ENCODE results near the gene ZNF592.
"Not testable (repeated sequence)": the region's sequence is repeated elsewhere in the genome, so short reads cannot be mapped to it uniquely, and the experiment has no call there.

The ZNF592 gene

DNA sequence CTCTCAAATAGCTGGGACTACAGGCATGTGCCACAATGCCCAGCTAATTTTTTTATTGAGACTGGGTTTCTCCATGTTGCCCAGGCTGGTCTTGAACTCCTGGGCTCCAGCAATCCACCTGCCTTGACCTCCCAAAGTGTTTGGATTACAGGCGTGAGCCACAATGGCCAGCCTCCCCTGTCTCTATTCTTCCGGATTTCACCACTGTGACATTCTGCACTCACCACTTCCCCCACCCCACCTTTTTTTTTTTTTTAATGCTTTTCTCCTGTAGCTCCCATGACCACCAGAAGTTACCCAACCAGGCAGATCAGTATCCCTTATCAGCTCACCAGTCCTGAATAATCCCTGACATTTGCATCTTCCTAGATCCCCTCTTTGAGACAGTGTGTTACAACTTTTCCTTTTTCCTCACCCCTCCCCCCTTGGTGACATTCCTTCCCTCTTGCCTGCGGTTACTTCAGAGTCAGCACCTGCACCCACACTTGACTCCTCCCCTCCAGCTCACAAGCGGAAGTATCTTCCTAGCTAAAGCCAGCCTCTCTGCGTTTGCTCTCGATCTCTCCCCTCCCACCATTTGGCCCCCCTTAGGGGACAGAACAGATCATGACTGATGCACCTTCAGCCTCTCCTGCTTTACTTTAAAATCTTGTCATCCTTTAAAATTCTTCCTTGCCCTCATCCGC is 13.5 kb upstream of the ZNF592 start (continued):
- TF ChIP-seq GLIS3 (CRISPR knock-in tag; IDR thresholded peaks at IDR 0.05), result no peak
- TF ChIP-seq ZNF8 (CRISPR knock-in tag; IDR thresholded peaks at IDR 0.05), result no peak
- TF ChIP-seq ZNF70 (CRISPR knock-in tag; IDR thresholded peaks at IDR 0.05), result no peak
- TF ChIP-seq CSDC2 (CRISPR knock-in tag; IDR thresholded peaks at IDR 0.05), result no peak
- TF ChIP-seq, protein P1, sequence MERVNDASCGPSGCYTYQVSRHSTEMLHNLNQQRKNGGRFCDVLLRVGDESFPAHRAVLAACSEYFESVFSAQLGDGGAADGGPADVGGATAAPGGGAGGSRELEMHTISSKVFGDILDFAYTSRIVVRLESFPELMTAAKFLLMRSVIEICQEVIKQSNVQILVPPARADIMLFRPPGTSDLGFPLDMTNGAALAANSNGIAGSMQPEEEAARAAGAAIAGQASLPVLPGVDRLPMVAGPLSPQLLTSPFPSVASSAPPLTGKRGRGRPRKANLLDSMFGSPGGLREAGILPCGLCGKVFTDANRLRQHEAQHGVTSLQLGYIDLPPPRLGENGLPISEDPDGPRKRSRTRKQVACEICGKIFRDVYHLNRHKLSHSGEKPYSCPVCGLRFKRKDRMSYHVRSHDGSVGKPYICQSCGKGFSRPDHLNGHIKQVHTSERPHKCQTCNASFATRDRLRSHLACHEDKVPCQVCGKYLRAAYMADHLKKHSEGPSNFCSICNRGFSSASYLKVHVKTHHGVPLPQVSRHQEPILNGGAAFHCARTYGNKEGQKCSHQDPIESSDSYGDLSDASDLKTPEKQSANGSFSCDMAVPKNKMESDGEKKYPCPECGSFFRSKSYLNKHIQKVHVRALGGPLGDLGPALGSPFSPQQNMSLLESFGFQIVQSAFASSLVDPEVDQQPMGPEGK (CRISPR knock-in tag; IDR thresholded peaks at IDR 0.05; ENCODE audit: borderline replicate concordance), result no peak
- TF ChIP-seq, protein P2, sequence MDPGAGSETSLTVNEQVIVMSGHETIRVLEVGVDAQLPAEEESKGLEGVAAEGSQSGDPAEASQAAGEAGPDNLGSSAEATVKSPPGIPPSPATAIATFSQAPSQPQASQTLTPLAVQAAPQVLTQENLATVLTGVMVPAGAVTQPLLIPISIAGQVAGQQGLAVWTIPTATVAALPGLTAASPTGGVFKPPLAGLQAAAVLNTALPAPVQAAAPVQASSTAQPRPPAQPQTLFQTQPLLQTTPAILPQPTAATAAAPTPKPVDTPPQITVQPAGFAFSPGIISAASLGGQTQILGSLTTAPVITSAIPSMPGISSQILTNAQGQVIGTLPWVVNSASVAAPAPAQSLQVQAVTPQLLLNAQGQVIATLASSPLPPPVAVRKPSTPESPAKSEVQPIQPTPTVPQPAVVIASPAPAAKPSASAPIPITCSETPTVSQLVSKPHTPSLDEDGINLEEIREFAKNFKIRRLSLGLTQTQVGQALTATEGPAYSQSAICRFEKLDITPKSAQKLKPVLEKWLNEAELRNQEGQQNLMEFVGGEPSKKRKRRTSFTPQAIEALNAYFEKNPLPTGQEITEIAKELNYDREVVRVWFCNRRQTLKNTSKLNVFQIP (CRISPR knock-in tag; IDR thresholded peaks at IDR 0.05; ENCODE audit: borderline replicate concordance, low read depth), result no peak
- TF ChIP-seq TCF4 (CRISPR knock-in tag; IDR thresholded peaks at IDR 0.05; ENCODE audit: borderline replicate concordance), result no peak

- ATAC-seq, result not testable (repeated sequence)
Measured at GRCh38 chr15:84735480-84736061, 12.8 kb upstream of the ZNF592 start.

- no peak for ATAC-seq
- TF ChIP-seq ZC3H10 (CRISPR knock-in tag; IDR thresholded peaks at IDR 0.05) (no peak), ZNF70 (CRISPR knock-in tag; IDR thresholded peaks at IDR 0.05) (no peak), OSR1 (CRISPR knock-in tag; IDR thresholded peaks at IDR 0.05) (no peak), SNAI2 (CRISPR knock-in tag; IDR thresholded peaks at IDR 0.05) (no peak), ZNF8 (CRISPR knock-in tag; IDR thresholded peaks at IDR 0.05) (no peak), TOX (CRISPR knock-in tag; IDR thresholded peaks at IDR 0.05; ENCODE audit: borderline replicate concordance) (no peak), CSRNP3 (CRISPR knock-in tag; IDR thresholded peaks at IDR 0.05) (no peak), BACH2 (CRISPR knock-in tag; IDR thresholded peaks at IDR 0.05; ENCODE audit: borderline replicate concordance) (no peak), ZFP3 (CRISPR knock-in tag; IDR thresholded peaks at IDR 0.05) (no peak), TSHZ2 (CRISPR knock-in tag; IDR thresholded peaks at IDR 0.05) (no peak), ARNTL (CRISPR knock-in tag; IDR thresholded peaks at IDR 0.05; ENCODE audit: borderline replicate concordance, low read depth) (no peak), RARB (CRISPR knock-in tag; IDR thresholded peaks at IDR 0.05) (no peak)
- TF ChIP-seq, protein P3, sequence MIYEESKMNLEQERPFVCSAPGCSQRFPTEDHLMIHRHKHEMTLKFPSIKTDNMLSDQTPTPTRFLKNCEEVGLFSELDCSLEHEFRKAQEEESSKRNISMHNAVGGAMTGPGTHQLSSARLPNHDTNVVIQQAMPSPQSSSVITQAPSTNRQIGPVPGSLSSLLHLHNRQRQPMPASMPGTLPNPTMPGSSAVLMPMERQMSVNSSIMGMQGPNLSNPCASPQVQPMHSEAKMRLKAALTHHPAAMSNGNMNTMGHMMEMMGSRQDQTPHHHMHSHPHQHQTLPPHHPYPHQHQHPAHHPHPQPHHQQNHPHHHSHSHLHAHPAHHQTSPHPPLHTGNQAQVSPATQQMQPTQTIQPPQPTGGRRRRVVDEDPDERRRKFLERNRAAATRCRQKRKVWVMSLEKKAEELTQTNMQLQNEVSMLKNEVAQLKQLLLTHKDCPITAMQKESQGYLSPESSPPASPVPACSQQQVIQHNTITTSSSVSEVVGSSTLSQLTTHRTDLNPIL (CRISPR knock-in tag; IDR thresholded peaks at IDR 0.05; ENCODE audit: low read depth), result no peak
- TF ChIP-seq, protein P2 (CRISPR knock-in tag; IDR thresholded peaks at IDR 0.05; ENCODE audit: borderline replicate concordance, low read depth), result no peak
Measured at GRCh38 chr15:84736375-84736774, 12.0 kb upstream of the ZNF592 start.
